Thoracic aorta (tissue), 2 donors: Measurements from ENCODE around the gene PLD2. TPM values are rescaled to one million over a fixed set of nuclear protein-coding genes. Genes with fewer than 3 reads are reported as not detected.

Source experiments
- ATAC-seq: fragments of 150-250 bp; one replicate; pipeline ENCODE4 v1.8.0; 2017; ENCODE audit warnings: low read depth; ENCODE audit not compliant: insufficient number of reproducible peaks, low FRiP score
- DNase-seq: peaks from one replicate; pipeline ENCODE4 v3.0.0-alpha.2; 2020; ENCODE audit warnings: low spot score
- H3K27ac ChIP-seq, 2 donors: fragments of 200-600 bp; sonication (generic); 1 replicate in 1 of 2; 2 replicates in 1 of 2; pipeline ENCODE4 v1.5.1; 2016; ENCODE audit warnings: mild to moderate bottlenecking in 2 of 2, moderate library complexity in 2 of 2
- H3K27me3 ChIP-seq: fragments of 200-600 bp; sonication (generic); replicated peaks from 2 replicates; pipeline ENCODE4 v1.6.0; 2016; ENCODE audit warnings: mild to moderate bottlenecking; ENCODE audit not compliant: insufficient read depth
- H3K36me3 ChIP-seq: fragments of 200-600 bp; sonication (generic); one replicate; pipeline ENCODE4 v1.5.1; 2016
- H3K4me1 ChIP-seq, 2 donors: fragments of 200-600 bp; sonication (generic); 1 replicate in 1 of 2; 2 replicates in 1 of 2; pipeline versions ENCODE4 v1.5.1 to v1.6.0; 2016; ENCODE audit warnings: low read depth in 2 of 2, mild to moderate bottlenecking in 1 of 2; ENCODE audit not compliant: control insufficient read depth in 1 of 2
- H3K4me3 ChIP-seq: fragments of 200-600 bp; sonication (generic); 2 replicates; pipeline ENCODE4 v1.5.1; 2016; ENCODE audit warnings: mild to moderate bottlenecking
- H3K9me3 ChIP-seq: fragments of 200-600 bp; sonication (generic); 2 replicates; pipeline ENCODE4 v1.5.1; 2016
- total RNA-seq, 2 donors: library from RNA; depleted of rRNA; stranded (reverse); fragments of >200 nt; gene quantifications; one replicate each; pipeline versions ENCODE4 v1.1.0 to v1.2.3, GENCODE V29; 2016
- TF ChIP-seq, protein P1 (sequence below): fragments of 200-600 bp; sonication (generic); IDR thresholded peaks from one replicate; pipeline ENCODE4 v1.5.1; 2019; ENCODE audit warnings: antibody characterized with exemption

The PLD2 gene
- total RNA-seq, 2 donors from 2014 or later: 38.3 to 75.3 TPM

- ATAC-seq (no peak), DNase-seq (no peak)
- Histone ChIP-seq H3K27ac (no peak overlapping the region), H3K36me3 (no peaks in the 10 kb centered on the region), H3K4me3 (no peak overlapping the region), H3K27me3 (no peaks in the 10 kb centered on the region), H3K4me1 (no peaks in the 10 kb centered on the region), H3K9me3 (no peaks in the 10 kb centered on the region)
- TF ChIP-seq, protein P1, sequence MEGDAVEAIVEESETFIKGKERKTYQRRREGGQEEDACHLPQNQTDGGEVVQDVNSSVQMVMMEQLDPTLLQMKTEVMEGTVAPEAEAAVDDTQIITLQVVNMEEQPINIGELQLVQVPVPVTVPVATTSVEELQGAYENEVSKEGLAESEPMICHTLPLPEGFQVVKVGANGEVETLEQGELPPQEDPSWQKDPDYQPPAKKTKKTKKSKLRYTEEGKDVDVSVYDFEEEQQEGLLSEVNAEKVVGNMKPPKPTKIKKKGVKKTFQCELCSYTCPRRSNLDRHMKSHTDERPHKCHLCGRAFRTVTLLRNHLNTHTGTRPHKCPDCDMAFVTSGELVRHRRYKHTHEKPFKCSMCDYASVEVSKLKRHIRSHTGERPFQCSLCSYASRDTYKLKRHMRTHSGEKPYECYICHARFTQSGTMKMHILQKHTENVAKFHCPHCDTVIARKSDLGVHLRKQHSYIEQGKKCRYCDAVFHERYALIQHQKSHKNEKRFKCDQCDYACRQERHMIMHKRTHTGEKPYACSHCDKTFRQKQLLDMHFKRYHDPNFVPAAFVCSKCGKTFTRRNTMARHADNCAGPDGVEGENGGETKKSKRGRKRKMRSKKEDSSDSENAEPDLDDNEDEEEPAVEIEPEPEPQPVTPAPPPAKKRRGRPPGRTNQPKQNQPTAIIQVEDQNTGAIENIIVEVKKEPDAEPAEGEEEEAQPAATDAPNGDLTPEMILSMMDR: no peak
Observed at GRCh38 chr17:4766723-4767122, 40.2 kb upstream of the PLD2 start.

DNA sequence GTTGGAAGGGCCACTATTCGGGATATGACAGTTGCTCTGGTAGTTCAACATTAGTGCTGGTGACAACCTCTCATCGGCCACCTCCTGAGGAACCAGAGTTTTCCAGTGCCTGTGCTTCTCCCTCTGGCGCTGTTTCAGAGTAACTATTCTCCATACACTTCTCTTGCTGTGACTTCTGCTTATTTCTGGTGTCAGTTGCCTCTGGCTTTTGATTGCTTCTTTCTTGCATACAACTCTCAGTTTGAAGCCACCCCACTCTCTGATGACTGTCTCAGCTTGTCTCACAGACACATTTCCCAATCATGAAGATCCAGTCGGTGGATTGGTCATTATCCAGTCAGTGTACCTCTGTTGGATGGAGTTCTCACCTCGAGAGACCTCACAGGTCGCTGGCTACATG, 38.7 kb upstream of the PLD2 start:
- H3K27me3 ChIP-seq: no peaks in the 10 kb centered on the region
- H3K27ac ChIP-seq: no peak overlapping the region
- no peak overlapping the region for H3K4me3 ChIP-seq
- DNase-seq (no peak), ATAC-seq (no peak)
- no peaks in the 10 kb centered on the region for H3K36me3 ChIP-seq
- no peaks in the 10 kb centered on the region for H3K9me3 ChIP-seq
- no peaks in the 10 kb centered on the region for H3K4me1 ChIP-seq
- TF ChIP-seq, protein P1: no peak

GRCh38 chr17:4769628-4770027, 37.3 kb upstream of the PLD2 start:
- DNase-seq (no peak), ATAC-seq (no peak)
- Histone ChIP-seq H3K27me3 (no peaks in the 10 kb centered on the region), H3K4me1 (no peaks in the 10 kb centered on the region), H3K36me3 (no peaks in the 10 kb centered on the region), H3K9me3 (no peaks in the 10 kb centered on the region), H3K4me3 (no peak overlapping the region), H3K27ac (no peak overlapping the region)
- TF ChIP-seq, protein P1: no peak

DNA sequence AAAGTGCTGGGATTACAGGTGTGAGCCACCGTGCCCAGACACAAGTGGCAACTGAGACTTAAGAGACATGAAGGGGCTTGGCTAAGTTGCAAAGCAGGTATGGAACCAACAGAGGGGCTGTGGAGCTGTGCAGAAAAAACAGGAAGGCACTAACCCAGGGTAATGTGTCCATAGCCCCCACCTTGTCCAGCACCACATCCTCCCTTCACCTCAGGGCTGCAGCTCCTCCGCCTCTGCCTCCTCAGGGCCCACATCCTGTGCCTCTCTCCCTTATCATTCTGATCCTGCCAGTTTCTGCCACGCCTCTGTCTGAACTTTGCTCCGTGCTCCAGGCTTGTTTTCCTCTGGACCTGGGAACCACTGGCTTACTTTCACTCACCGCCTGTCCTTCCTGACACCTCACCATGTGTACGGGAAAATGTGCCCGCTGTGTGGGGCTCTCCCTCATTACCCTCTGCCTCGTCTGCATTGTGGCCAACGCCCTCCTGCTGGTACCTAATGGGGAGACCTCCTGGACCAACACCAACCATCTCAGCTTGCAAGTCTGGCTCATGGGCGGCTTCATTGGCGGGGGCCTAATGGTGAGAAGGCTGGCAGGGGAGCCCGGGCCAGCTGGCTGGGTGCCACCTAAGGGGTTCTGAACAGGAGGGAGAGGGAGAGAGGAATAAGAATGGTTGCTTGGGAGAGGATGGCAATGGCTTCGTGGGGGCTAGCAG, 35.3 kb upstream of the PLD2 start, which contains the start of gene TM4SF5:
Gene TM4SF5 (plus strand): TSS at position 368 of the 716 bp plus-strand sequence. CDS start 37 bp downstream, at position 405.
- Histone ChIP-seq H3K36me3 (no peaks in the 10 kb centered on the region), H3K4me3 (no peak within 1 kb of the TSS), H3K4me1 (no peaks in the 10 kb centered on the region), H3K27me3 (no peaks in the 10 kb centered on the region), H3K9me3 (no peaks in the 10 kb centered on the region), H3K27ac (no peak within 1 kb of the TSS)
- no peak for ATAC-seq
- no peak for DNase-seq
- TF ChIP-seq, protein P1: no peak

GRCh38 chr17:4772235-4772613, 34.7 kb upstream of the PLD2 start:
- DNase-seq (no peak), ATAC-seq (no peak)
- Histone ChIP-seq H3K36me3 (no peaks in the 10 kb centered on the region), H3K27me3 (no peaks in the 10 kb centered on the region), H3K4me1 (no peaks in the 10 kb centered on the region), H3K4me3 (no peak overlapping the region), H3K27ac (no peak overlapping the region), H3K9me3 (no peaks in the 10 kb centered on the region)
- TF ChIP-seq, protein P1: no peak
